Measurements from ENCODE around the gene CLPTM1L.
"Not testable (repeated sequence)": the region's sequence is repeated elsewhere in the genome, so short reads cannot be mapped to it uniquely, and the experiment has no call there.

CLPTM1L gene

DNA sequence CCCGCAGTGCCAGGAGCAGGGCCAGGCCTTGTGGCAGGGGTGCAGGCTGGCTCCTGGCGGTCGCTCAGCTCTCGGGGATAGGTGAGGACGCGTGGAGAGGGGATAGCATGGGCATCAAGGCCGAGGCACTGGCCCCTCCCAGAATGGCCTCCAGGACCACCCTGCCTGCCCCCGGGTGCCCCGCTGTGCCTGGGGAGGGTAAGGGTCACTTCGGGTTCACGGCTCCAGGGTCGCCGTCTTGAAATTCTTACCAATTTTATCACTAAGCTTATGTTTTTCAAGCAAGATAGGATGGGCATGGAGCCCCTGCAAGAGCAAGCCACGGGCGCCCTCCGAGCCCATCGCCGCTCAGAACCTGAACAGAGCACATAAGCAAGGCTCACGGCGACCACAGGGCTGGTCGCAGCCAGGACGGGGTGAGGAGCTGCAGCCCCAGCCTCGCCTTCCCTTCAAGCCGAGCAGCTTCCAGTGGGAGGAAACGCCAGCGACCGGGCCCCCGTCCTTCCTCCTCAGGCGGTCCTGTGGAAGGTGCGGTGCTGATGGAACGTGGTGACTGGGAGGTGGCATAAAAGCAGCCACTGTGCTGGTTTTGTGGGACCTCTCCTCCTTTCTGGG, 14.2 kb upstream of the CLPTM1L start:
- no peak for DNase-seq

DNA sequence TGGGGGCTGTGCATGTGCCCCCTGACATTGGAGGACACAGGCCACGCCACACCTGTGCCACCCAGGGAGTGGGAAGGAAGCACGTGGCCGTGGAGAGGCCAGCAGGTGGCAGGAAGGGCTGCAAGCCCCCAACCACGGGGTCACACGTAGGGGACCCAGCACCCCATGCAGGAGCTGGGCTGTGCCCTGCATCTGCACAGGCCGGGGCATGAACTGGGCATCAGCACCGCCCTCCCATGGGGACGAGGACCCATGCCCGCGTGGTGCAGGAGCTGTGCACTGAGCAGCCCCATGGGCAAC, 13.8 kb upstream of the CLPTM1L start:
- no peak for DNase-seq

DNA sequence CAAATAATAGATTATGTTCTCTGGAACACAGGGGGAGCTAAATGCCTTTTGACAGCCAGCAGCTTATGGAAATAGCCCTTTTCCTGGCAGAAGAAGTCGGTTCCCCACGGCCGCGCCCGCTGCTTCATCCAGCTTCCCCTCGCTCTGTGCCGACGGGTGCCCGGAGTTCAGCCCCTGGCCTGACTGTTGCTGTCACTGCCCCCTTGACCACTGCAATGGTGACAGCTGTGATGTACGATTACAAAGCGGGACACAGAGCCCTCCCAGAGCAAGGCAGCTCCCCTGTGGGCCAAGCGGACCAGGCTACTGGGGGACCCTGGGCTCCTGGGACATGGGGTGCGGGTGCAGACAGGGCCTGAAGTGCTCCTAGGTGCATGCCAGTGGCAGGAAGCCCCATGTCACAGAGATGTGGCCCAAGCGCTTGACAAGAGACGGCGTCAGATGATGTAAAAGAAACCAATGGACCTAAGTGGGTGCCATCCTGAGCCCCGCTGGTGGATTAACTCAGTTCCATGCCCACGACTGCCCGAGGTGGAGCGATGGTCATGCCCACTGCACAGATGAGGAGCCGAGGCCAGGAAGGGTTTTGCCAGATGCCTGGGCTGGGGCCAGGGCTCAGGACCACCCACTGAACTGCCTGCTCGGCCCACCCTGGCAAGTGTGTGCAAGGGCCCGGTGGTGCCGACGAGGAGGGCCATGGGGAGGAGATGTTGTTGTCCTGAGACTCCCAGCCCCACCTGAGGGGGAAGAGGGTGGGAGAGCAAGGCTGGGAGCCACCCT, 13.2 kb upstream of the CLPTM1L start:
- DNase-seq: no peak

DNA sequence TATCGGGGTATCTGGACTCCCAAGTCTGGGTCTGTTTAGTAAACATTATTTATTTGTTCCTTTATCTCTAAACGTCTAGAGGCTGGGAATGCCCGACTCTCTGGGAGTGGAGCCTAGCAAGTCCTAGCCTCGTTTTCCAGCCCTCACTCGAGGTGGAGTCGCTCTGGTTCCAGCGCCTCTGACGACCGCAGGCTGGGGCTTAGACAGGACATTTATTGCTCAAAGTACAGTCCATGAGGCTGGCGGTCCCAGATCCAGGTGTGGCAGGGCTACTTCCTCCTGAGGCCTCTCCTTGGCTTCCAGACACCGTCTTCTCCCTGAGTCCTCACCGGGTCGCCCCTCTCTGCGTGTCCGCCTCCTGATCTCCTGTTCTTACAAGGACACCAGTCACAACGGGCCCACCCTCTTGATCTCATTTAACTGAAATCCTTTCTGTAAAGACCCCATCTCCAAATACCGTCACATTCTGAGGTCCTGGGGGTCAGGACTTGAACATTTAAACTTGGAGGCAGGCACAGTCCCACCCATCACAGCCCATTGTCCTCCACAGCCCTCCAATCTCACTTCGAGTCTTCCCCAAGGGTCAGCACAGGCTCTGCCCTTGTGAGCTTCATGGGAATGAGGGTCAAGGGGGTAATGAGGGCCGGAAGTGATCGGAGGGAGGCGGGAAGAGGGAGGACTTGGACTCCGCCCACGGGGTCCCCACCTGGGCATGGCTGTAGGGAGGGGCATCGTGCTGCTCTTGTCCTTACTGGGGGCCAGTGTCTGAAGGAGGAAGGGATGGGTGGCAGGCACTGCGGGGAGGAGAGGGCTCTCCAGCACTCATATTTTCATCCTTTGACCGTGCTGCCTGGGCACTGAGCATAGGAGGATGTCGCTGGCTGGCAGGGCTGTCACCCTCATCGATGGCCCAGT, 12.2 kb upstream of the CLPTM1L start:
- DNase-seq: no peak

DNA sequence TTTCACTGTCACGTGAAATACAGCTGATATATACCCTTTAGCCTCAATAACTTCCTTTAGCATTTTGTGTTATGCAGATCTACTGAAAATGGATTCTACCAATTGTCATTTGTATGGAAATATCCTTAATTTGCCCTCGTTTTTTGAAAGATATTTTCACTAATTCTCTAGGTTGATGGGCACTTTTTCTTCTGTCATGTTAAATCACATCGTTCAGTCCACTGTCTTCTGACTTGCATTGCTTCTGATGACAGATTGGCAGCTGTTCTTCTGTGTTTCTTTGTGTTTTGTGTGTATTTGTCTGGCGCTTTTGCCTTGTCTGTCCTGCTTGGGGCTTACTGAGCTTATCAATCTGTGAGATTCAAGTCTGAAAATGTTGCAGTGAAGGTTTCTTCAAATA, 9.7 kb upstream of the CLPTM1L start:
- no peak for DNase-seq

DNA sequence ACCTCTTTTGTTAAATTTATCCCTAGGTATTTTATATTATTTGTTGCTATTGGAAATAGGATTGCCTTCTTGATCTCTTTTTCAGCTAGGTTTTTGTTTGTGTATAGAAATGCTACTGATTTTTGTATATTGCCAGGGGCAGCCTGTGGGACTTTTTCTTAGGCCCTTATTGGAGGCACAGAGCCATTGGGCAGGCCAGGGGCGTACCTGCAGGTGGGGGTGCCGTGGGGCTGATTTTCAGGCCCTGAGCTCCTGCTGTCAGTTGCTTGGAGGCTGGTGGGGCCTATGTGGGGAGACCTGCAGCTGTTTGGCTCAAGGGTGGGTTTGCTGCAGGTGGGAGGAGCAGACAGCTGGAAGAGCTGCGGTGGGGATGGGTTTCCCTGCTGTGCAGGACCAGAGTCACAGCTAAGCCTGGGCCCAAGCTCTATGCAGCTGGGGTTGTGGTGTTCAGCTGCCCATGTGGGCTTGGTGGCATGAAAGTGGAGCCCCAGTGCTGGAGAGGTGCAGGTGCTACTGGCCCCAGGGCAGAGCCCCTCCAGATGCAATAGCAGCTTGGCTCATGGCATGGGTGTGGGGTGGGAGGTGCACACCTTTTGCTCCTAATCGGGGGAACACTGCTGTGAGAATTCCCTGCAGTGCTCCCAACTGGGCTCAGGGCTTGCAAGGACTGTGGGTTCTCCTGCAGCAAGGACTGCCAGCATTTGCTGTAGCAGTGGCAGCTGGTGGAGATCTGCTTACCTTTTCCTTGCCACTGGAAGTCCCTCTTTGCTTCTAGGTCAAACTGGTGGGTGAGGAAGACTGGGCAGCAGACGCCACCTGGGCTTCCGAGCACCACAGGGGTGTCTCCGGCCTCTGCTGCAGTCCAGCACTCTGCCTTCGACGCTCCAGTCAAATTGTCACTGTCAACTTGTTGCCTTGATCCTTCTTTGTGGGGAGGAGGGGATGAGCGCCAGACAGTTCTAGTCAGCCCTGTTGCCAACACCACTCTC, 7.6 kb upstream of the CLPTM1L start:
- DNase-seq: no peak

DNA sequence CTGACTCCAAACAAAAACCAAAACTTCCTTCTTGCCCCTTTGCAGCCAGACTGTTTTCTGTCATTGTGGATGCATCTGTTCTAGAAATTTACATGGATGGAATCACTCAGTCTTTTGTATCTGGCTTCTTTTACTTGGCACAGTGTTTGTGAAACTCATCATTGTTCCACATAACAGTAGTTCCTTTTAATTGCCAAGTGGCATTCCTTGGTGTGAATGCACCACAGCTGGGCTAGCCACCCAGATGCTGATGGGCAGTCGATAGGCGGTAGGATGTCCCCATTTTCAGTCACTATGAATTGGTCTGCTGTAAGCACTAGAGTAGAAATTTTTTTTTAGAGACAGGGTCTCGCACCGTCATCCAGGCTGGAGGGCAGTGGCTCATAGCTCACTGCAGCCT, 6.3 kb upstream of the CLPTM1L start:
- DNase-seq: no peak

DNA sequence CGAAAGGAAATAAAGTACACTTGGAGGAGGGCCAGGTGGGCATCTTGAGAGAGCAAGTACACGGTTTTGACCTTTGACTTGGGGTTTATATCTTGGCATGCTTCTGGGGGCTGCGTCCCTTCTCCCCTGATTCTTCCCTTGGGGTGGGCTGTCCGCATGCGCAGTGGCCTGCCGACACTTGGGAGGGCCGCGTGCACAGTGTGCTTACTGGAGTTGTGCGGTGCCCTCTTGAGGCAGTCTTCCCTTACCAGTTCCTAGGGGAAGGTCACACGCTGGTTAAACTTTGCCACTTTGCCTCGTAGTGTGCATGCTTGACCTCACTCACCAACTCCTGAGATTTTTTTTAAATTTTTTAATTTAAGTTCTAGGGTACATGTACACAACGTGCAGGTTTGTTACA, 4.3 kb upstream of the CLPTM1L start:
- no peak for DNase-seq

DNA sequence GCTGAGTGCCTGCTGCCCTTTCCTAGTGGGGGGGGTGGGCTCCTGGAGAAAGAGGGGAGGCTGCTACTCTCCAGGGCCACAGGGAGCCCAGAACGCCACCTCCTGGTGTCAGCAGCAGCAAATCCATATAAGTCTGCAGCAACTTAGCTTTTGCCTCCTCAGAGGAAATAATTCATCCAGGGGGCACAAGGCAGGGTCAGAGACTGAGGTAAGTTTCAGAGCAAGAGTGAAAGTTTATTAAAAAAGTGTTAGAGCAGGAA, 4.0 kb upstream of the CLPTM1L start:
- DNase-seq: no peak

DNA sequence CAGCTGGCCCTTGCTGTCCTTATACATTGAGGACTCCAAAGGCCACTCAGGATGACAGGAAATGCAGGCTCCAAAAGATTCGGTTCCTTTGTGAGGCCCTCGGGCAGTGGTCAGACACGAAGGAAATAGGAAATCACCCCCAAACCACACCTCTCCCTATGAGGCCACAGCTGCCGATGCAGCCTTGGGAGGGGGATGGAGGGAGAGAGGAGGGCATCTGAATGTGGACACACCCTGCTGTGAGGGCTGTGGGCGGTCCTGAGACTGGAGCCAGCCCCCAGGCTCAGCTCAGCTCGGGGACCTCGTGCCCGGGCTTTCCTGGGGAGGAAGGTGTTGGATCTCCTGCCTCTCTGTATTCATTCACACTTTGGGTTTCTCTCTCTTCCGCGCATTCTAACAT, 2.7 kb upstream of the CLPTM1L start:
- DNase-seq: no peak

DNA sequence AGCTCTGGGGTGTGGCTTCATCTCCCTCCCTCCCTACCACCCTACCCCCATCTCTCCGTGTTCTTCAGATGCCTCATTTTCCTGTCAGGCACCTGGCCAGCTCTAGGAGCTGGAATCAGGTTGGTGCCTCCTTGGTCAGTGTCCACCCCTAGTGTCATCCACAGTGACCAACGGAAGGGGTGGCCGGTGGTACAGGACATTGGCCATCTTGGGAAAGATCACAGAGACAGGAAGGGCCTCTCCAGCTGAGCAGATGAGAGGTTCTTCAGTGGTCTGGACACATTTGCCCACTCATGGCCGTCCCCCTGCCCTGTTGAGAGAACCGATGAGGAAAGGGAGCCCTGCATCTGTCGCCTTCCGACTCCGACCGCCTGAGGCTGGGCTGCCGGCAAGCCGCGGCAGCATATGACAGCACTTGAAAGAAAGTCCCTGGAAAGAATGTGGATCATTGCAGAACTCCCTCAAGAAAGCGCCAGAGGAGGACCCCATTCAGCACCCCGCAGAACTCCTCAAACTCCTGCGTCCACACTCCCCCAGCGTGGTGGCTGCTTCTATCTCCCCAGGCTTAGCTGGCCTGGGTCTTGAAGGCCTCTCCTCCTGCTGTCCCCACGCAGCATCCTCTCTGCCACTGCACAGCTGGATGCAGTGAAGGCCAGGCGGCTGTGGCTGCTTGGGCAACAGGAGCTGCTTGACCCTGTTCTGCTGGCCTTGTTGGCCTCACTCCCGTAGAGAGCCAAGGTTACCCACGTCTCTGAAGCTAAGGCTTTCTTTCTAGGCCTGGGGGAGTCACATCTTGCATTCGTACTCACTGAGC, 1.9 kb upstream of the CLPTM1L start:
- DNase-seq: no peak

DNA sequence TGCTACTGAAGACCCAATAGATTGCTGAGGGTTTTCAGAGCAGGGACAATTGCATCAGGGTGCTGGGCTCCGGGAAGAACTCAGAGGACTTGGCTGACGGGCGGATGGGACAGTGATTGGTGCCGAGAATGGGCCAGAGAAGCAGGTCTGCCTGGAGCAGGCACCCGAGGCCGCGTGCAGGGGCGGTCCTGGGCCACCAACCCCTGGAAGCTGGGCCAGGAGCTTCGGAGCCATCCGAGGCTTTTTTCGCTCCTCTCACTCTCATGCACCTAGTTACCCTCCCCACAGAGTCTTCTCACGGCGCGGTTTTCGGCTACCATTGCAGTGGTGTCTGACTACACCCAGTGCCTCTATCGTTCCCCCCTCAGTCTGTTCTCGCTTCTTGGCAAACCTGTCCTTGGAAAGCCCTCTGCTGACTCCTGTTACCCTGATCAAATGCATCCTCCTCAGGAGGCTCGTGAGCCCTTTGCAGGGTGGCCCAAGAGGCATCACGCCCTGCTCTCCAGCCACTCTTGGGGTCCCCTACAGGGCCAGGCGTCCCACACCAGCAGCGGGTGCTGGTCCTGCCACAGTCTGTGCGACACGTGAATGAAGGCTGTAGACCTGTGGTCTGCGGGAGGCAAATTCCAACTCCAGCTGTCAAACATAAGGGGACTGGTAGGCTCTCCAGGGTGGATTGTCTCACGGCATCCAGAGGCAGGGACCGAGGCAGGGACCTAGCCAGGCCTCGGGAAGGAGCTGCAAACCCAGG, 1.2 kb upstream of the CLPTM1L start:
- DNase-seq: no peak

DNA sequence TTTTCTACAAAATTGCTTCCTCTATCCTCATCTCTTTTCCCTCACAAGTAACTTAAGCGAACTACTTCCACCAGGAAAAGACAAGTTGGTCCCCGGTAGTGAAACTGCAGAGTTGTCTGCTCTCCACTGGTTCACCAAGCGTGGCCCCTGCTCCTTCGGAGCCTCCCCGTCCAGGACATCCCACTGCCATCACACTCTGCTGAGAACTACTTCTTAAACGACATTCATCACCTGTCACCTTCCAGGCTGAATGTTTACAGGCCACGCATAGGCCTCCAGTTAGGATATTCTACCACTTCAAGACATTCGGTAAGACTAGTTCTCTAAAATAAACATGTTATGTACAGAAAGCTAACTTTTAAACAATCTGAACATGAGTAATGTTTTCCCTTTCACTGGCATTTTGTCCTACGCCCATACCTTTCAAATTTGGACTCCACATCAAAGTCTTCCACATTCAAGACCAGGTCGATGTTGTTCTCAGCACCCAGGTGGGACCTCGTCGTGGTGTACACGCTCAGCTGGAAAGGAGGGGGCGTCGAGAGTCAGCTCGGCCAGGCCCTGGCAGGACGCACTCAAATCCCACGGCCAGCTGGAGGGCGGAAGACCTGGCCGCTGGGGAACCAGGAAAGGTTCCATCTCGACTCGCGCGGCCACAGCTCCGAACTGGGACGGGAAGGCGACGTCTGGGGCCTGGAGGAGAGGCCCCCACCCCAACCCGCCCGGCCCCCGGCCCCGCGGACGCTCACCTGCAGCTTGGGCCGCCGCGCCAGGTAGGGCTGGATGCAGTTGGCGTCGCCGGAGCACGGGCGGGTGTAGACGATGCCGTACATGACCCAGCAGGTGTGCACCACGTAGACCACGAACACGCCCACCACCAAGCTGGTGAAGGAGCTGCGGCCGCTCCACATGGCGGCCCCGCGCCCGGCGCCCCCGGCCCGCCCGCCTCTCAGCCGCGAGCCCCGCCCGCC, 683 bp downstream of the CLPTM1L start:
- no peak for DNase-seq

DNA sequence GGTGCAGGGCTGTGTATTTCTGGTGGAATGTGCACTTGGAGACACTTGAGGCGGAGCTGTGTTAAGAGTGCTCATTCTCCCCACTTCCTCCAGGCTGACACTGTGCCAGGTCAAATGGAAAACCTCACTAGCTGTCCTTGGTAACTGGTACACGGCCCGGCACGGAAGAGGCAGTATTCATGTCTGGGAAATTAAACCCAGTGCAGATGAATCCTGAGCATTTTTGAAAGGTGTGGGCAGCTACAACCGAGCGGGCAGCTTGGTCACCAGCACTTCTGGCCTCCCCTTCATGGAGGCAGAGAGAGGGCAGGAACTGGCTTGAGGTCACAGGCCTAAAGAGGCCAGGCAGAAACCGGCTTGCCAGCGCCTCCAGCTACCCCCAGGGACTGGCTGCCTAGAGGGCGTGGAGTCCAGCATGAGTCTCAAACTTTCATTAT, 1.6 kb downstream of the CLPTM1L start:
- DNase-seq: no peak

DNA sequence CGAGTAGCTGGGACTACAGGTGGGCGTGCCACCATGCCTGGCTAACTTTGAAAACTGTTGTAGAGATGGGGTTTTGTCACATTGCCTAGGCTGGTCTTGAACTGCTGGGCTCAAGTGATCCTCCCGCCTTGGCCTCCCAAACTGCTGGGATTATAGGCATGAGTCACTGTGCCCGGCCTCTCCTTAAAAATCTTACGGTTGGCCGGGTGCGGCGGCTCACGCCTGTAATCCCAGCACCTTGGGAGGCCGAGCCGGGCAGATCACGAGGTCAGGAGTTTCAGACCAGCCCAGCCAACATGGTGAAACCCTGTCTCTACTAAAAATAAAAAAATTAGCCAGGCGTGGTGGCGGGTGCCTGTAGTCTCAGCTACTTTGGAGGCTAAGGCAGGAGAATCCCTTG, 2.2 kb downstream of the CLPTM1L start:
- not testable (repeated sequence) for DNase-seq

DNA sequence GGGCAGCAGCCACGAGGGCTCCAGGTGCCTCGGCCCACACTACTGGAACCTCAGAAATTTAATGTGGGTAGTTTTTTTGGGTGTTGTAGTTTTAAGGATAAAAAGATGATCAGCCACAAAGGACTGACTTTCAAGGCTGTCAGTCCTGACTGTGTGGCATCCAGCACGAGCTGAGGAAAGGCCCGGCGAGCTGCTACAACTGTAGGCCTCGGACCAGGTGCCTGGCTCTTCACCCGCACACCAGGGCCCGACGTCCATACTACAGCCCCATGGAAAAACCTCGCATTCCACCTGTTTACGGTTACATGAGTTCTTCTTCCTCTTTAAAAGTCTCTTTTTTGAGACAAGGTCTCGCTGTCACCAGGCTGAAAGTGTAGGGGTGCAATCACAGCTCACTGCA, 2.6 kb downstream of the CLPTM1L start:
- no peak for DNase-seq

DNA sequence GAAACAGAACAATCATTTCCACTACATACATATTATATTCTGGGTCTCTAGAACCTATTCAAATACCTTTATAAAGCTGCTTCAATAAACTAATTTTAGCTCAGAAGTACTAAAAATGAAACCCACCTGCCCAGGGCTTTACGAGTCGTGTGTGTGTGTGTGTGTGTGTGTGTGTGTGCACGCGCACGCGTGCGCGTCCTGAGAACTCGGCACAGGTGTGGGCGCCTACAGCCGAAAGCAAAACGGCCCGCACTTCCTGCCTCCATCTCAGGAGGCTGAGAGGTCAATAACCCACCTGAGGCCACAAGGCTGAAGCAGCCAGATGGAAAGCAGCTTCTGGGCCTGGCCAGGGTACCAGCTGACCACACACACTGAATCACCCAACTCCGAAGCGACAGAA, 3.0 kb downstream of the CLPTM1L start:
- no peak for DNase-seq

DNA sequence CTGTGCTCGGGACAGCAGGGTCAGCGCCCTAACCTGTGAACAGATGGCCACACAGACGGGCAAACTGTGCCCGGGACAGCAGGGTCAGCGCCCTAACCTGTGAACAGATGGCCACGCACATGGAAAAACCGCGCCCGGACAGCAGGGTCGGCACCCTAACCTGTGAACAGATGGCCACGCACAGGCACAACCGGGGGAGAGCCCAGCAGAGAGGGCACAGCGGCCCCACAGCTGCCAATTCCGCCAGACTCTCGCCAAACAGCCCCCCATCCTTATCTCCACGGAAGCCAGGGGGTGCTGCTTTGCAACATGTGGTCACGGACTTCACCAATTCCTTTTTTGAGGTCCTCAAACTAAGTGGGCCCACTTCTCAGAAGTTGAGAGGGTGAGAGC, 5.1 kb downstream of the CLPTM1L start:
- not testable (repeated sequence) for DNase-seq

DNA sequence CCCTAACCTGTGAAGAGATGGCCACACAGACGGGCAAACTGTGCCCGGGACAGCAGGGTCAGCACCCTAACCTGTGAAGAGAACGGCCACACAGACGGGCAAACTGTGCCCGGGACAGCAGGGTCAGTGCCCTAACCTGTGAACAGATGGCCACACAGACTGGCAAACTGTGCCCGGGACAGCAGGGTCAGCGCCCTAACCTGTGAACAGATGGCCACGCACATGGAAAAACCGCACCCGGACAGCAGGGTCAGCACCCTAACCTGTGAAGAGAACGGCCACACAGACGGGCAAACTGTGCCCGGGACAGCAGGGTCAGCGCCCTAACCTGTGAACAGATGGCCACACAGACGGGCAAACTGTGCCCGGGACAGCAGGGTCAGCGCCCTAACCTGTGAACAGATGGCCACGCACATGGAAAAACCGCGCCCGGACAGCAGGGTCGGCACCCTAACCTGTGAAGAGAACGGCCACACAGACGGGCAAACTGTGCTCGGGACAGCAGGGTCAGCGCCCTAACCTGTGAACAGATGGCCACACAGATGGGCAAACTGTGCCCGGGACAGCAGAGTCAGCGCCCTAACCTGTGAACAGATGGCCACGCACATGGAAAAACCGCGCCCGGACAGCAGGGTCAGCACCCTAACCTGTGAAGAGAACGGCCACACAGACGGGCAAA, 5.6 kb downstream of the CLPTM1L start:
- not testable (repeated sequence) for DNase-seq
